HG03064 (cell line): ENCODE results near the gene FSIP1.

Experiments
- ATAC-seq: cut with Tn5 transposase; IDR thresholded peaks from one replicate; pipeline ENCODE4 v1.9.1; 2021; ENCODE audit warnings: low read depth; ENCODE audit not compliant: unreplicated experiment

Gene FSIP1

GRCh38 chr15:39574427-39574826 is 208.2 kb downstream of the FSIP1 start:
- no peak for ATAC-seq

DNA sequence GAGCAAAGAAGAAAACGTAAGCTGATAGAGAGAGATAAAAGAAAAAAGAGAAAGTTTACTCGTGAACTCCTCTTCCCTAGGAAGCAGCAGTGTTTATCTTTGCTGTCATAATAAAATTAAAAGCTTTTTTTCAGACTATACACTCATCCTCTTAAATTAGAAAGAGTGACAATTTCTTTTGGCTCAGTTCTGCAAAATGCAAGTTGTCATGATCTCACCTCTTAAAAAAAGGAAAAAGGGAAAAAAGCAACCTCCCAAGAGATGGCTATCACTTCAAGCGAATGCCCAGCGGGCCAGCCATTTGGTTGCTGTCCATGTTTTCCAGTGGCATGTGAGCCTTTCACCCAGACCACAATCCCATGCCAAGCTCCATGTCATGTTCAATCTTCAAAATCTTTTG is 208.8 kb downstream of the FSIP1 start:
- ATAC-seq, result no peak

DNA sequence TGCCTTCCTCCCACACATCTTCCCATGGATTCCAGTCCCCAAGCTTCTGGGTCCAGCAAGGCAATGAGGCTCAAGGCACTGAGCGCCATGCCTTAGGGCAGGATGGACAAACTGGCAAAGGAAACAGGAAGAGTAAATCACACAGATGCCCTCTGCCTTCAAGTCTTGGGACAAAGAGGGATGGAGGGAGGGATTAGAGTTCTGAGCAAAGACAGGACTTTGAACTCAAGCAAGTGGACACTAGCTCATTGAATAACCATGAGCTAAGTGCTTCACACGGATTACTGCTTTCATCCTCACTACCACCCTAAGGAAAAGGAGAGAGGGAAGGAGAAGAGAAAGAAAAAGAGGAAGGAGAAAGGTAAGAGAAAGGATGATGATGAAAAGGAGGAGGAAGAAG is 209.4 kb downstream of the FSIP1 start:
- no peak for ATAC-seq

- no peak for ATAC-seq
Measured at GRCh38 chr15:39565851-39566250, 216.8 kb downstream of the FSIP1 start.

DNA sequence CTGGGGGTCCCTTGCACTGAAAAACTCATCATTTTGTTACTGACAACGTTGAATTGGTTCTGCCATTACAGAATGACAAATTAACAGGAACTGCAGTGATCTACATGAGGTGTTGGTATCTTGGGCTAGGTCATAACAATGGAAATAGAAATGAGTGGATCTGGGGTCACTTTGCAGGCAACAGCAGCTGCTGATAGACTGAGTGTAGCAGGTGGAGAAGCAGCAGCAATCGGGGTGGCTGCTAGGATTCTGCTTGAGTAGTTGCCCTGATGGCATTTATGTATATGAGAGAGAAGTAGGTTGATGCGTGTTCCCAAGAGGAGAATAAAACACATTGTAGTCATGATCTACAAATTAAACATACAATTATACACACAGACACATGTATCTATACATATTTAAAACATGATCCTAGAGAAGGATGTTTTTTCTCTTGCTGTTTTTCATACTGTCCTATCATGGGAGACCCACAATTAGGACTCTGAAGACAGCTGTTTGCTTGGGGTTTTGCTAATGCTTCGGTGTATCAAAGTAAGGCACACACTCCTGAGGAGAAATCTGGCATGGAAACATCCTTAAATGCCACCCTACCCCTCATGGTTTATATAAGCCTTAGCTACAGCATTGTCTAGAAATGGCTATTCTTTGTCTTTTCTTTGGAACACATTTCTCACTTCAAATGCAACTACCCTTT is 217.5 kb downstream of the FSIP1 start:
- ATAC-seq, result no peak

GRCh38 chr15:39558421-39558820 is 224.2 kb downstream of the FSIP1 start:
- ATAC-seq, result no peak

- no peak for ATAC-seq
Measured at GRCh38 chr15:39556461-39556860, 226.2 kb downstream of the FSIP1 start.

DNA sequence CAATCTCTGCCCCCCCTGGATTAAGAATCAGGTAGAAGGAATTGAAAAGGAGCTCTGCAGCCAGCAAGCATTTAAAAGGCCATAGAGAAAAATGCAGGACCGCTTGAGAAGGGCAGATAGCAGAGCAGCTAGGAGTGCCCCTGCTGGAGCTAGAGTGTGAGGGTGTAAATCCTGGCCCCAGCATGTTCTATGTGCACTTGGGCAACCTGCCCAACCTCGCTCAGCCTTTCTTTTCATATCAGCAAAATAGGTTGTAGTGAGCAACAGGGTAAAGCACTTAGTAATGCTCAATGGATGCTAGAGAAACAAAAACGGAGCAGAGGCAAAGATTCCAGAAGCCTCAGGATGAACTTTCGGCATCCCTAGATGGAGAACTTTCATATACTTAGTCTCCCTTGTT is 226.8 kb downstream of the FSIP1 start:
- ATAC-seq, result no peak

- no peak for ATAC-seq
Measured at GRCh38 chr15:39554746-39555387, 227.8 kb downstream of the FSIP1 start.

DNA sequence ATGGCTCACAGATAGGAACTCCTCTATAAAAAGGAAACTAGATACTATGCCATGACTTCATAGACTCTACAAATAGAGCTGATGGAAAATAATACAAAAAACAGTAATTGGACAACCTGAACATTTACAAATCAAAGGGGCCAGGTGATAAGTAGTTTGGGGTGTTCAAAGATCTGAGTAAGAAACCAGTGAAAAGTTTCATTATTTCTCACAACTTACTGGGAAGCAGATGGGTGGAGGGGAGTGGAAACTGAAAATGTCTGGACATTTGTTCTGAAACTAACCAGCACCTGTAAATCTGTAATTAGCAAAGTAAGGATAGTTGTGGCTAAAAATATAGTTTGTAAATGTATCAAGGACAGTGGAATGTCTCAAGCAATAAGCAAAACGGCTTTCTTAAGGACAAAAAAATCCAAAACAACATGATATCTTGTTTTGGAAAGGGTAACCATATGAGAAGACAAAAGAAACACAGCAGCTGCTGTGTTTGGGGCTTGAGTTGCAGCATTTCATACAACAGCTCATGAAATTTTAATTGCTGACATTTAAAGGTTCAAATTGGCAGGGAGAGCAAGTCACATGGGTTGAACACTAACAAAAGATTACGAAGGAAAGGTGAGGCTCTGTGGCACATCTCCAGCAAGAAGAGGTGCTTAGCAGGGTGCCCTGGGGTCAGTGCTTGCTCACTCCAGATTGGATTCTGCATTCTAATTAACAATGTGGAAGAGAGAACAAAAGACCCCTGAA is 228.5 kb downstream of the FSIP1 start:
- ATAC-seq, result no peak

DNA sequence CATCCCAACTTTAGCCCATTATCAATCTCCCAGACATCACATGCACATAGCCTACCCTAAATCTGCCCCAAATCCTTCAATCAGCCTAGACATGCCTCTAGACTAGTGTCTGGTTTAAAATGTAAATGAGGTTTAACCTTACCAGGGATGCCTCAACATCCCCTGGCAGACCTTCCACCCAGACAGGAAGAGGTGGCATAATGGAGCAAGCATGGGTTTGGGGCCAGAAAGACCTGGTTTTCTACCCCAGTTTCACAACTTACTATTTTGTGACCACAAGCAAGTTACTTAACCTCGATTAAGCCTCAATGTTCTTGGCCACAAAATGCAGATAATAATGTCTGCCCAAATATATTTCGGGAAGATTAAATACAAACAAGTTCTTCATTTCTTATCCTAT is 230.1 kb downstream of the FSIP1 start:
- no peak for ATAC-seq

DNA sequence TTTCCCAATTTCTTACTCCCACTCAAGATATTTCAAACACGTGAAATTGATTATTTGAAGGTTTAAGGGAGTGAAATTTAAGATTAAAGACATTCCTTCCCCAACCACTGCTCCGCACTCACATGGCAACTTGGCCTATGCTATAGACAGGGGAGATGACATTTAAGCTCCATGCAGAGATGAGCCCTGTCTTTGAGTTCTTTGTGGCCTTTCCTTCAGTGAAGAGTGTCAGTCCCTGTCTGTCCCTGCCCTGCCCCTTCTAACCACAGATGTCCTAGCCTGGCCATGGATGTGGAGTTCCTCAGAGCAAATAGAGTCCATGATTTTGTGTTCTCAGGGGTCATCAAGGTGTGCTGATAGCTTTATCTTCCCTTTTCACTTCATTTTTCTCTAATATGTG is 231.2 kb downstream of the FSIP1 start:
- ATAC-seq, result no peak
